Measurements from ENCODE around the gene LYPLAL1.

DNA sequence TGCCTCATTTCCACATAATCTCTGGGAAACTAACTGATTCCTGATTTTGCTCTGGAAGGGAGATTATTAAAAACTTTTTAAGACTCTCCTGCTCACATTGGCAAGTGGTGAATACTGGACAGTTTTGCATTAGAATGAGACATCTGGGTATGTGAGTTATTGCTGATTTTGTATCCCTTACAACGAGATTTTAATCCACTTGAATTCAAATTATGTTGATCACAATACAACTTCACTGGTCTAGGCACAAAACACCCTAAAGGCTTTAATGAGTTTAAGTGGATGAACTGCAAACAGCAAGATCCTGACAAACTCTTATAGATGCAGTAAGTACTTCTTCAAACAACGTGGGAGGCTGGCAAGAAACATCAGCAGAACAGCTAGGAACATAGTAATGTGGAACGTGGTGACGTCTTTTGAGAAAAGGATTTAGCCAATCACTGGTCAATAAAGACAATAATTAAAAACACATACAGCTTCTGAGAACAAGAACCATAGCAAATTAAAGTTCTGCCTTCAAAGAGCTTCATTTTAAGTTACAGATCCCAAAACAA lies 10.2 kb upstream of the LYPLAL1 start:
- TF ChIP-seq EZH2phosphoT487 (IDR thresholded peaks at IDR 0.05; ENCODE audit: low read depth, severe bottlenecking, unreplicated experiment) (no peak), EZH2 (IDR thresholded peaks at IDR 0.05; ENCODE audit: borderline replicate concordance) (no peak)
- TF ChIP-seq, protein P1, sequence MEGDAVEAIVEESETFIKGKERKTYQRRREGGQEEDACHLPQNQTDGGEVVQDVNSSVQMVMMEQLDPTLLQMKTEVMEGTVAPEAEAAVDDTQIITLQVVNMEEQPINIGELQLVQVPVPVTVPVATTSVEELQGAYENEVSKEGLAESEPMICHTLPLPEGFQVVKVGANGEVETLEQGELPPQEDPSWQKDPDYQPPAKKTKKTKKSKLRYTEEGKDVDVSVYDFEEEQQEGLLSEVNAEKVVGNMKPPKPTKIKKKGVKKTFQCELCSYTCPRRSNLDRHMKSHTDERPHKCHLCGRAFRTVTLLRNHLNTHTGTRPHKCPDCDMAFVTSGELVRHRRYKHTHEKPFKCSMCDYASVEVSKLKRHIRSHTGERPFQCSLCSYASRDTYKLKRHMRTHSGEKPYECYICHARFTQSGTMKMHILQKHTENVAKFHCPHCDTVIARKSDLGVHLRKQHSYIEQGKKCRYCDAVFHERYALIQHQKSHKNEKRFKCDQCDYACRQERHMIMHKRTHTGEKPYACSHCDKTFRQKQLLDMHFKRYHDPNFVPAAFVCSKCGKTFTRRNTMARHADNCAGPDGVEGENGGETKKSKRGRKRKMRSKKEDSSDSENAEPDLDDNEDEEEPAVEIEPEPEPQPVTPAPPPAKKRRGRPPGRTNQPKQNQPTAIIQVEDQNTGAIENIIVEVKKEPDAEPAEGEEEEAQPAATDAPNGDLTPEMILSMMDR (IDR thresholded peaks at IDR 0.05; ENCODE audit: poor library complexity) = no peak
